NCI-H446 (cell line): ENCODE results near the gene ADGRB3.
A peak's percentile ranks its signal among the peaks of the same experiment; 100 is the strongest.
"Not testable (repeated sequence)": the region's sequence is repeated elsewhere in the genome, so short reads cannot be mapped to it uniquely, and the experiment has no call there.

ENCODE experiments used
- DNase-seq, 2 experiments: peaks; one replicate each; lab custom pipeline; 2025; lab: John Stamatoyannopoulos, UW

The ADGRB3 gene

DNA sequence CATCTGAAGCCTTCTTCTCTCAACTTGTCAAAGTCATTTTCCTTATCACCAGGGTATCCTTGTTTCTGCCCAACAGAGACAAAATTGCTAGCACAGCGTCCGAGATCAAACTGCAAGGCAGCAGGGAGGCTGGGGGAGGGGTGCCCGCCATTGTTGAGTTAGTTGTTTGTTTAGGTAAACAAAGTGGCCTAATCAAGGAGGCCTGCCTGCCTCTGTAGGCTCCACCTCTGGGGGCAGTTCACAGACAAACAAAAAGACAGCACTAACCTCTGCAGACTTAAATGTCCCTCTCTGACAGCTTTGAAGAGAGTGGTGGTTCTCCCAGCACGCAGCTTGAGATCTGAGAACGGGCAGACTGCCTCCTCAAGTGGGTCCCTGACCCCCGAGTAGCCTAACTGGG lies 155.0 kb downstream of the ADGRB3 start:
- DNase-seq: not testable (repeated sequence)

DNA sequence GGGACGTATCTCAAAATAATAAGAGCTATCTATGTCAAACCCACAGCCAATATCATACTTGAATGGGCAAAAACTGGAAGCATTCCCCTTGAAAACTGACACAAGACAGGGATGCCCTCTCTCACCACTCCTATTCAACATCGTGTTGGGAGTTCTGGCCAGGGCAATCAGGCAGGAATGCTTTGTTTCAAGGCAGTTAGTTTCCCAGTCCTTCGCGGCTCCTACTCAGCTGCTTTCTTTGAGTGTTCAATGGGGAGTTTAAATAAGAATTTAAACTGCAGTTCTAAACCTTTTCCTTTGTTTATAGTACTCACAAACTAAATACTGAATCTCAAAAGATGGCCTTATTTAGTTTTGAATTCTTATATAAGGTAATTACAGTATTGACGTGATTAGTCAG lies 179.9 kb downstream of the ADGRB3 start:
- DNase-seq: not testable (repeated sequence)

GRCh38 chr6:68826501-68826900 lies 191.4 kb downstream of the ADGRB3 start:
- DNase-seq: peak; percentile 38 to 65

GRCh38 chr6:68834551-68834950 lies 199.5 kb downstream of the ADGRB3 start:
- peak in 1 of 2 experiments; percentile 59 for DNase-seq

- DNase-seq: no peak
Measured at GRCh38 chr6:68838571-68838970, 203.5 kb downstream of the ADGRB3 start.

DNA sequence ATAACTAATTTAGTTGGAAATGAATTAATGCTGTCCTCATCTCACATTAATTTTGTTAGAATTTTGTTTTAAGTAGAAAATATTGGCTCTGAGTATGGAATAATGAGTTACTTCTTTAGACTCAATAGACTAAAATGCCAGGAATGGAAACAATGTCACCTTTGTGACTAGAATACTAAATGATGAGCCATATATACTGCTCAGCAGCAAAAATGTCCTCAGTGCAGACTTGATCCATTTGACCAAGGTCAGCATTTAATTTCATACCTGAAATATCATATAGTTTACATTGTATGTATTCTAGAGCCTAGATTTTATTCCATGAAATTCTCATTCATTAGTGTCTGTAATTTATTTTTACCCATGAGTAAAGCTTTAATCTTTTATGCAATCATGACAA lies 217.7 kb downstream of the ADGRB3 start:
- no peak for DNase-seq

- DNase-seq: no peak
Measured at GRCh38 chr6:68859233-68859632, 224.2 kb downstream of the ADGRB3 start.

DNA sequence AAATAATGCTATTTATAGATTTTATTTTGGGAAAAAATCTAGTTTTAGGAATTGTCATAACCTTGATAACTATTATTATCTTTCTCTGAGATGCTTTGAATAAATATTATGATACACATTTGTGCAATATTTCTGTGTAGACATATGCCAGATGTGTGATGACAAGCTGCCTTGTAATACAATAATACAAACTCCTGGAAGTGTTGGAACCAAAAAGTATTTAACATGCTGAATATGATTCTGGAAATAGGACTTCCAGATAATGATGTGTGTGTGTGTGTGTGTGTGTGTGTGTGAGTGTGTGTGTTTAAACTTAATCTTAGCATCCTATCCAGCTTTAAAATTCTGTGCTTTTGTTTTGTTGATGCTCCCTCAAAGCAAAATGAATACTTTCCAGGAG lies 233.6 kb downstream of the ADGRB3 start:
- no peak for DNase-seq

- no peak for DNase-seq
Measured at GRCh38 chr6:68873236-68873635, 238.2 kb downstream of the ADGRB3 start.

DNA sequence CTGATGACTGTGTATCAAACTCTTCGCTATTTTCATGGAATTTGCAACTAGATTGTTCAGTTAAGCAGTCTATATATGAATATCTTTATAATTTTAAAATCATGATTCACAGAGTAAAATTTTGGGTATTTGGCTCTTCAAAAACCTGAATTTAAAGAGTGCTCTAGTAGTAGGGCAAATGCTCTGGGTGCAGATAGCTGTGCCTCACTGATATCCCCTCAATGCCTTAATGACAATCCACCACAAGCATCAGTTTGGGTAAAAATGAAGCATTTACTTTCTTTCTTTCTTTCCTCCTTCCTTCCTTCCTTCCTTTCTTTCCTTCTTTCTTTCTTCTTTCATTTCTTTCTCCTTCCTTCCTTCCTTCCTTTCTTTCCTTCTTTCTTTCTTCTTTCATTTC lies 239.7 kb downstream of the ADGRB3 start:
- no peak for DNase-seq

DNA sequence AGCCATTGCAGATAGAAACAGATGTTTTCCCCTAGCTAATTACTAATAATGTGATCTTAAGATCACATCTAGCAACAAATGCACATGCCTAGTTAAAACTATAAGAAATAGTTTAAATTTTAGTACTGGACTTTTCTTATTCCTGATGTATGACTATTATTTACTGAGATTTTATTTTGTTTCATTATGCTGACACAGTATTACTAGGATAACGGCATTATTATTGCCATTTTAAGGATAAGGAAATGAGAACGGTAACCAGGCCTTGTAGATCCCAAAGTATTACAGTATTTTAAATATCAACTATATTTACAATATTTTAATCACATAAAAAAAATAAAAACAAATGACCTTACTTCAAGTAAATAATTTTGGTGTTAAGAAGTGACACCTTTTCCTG lies 240.3 kb downstream of the ADGRB3 start:
- DNase-seq: no peak

DNA sequence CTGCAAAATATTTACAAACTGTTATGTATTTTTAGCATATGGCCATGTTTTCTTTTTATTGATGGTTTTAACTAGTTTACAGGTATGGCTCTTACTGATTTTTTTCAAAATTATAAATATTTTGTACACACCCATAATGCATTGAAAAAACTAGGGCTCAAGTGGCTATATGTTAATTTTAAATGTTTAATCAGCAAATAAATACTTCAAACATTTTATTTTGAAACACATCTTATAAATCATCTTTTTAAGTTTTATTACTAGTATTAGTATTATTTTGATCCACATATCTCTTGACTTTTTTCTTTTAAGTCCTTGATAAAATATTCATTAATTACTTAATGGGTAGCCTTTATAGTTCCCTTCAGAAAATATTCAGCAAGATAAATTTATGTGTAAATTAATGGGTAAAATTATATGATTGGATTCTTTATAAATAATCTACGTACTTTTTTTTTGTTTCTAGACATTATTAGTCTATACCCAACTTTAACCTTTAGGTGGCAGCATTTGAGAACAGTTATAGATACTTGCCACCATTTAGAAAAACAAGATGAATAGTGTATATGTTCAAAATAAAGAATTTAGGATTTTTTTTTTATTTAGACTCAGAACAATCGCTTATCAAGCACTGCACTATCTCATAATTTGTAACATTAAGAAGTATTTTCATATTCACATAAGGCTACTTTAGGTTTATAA lies 241.9 kb downstream of the ADGRB3 start:
- no peak for DNase-seq

DNA sequence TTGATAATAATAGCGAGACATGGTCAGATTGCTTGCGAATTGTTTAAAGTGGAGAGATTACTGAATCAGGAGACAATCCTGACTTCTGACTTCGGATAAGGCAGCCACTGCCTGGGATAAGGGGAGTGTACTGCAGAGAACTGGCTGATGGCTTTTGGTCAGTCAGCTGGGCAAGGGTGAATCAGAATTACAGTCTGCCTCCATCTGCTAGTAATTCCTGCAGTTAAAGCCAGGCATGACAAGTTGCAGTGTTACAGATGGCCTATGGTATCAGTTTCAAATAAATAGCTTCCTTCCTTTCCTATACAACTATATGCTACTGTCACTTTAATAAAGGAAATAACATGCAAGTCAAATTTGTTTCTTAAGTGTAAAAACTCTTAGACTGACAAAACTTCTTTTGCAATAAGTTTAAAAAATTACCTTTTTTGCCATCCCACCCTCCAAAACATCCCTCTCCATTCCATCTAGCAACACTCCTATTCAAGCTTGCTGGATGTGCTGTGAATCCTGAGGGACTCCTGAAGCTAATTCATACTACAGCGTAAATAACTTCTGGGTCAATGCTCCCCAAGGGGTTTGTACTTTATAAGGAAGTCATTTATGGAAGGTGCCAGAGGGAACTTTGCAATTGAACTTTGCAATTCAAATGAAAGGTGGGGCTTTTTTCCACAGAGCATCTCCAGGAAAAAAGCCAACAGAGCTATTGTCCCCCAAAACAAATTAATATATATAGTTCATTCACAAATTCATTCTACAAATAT lies 245.2 kb downstream of the ADGRB3 start:
- peak in 1 of 2 experiments; percentile 7 for DNase-seq

DNA sequence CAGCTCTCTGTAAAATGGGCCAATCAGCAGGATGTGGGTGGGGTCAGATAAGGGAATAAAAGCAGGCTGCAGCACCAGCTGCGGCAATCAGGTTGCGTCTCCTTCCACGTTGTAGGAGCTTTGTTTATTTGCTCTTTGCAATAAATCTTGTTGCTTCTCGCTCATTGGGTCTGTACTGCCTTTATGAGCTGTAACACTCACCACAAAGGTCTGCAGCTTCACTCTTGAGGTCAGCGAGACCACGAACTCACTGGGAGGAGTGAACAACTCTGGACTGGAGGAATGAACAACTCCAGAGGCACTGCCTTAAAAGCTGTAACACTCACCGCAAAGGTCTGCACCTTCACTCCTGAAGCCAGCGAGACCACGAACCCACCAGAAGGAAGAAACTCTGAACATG lies 248.2 kb downstream of the ADGRB3 start:
- not testable (repeated sequence) for DNase-seq

- DNase-seq: no peak
Measured at GRCh38 chr6:68891419-68891818, 256.3 kb downstream of the ADGRB3 start.

DNA sequence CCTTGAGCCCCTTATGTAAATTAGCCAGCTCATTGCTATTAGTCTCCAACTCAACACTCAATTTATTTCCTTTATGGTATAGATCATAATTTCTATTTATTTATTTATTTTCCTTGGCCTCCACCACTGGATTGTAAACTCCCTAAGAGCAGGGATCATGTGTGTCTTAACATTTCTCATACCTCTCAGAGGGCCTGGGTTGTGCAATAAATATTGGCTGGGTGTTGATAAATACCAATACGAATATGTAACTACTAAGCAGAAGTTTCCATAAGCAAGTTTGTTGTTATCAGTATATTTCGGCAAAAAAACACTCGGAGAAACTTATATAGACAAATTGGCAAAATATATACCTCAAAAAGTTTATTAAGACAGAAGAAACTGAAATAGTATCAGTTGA lies 257.4 kb downstream of the ADGRB3 start:
- DNase-seq: no peak

- DNase-seq: no peak
Measured at GRCh38 chr6:68895929-68896328, 260.8 kb downstream of the ADGRB3 start.

DNA sequence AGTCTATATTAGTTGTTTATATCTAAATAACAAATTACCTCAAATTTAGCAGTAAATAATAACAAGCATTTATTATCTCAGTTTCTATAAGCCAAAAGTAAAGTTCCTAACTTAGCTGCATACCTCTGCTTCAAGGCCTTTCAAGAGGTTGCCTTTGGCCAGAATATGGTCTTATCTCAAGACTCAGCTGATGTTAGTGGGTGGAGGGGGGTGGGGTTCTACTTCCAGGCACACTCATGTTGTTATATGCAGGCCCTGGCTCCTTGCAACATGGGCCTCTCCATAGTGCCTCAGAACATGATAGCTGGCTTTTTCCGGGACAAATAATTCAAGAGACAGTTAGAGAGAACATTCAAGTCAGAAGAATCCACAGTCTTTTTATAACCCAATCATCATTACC lies 266.0 kb downstream of the ADGRB3 start:
- DNase-seq: no peak

GRCh38 chr6:68911334-68911733 lies 276.3 kb downstream of the ADGRB3 start:
- DNase-seq: no peak

DNA sequence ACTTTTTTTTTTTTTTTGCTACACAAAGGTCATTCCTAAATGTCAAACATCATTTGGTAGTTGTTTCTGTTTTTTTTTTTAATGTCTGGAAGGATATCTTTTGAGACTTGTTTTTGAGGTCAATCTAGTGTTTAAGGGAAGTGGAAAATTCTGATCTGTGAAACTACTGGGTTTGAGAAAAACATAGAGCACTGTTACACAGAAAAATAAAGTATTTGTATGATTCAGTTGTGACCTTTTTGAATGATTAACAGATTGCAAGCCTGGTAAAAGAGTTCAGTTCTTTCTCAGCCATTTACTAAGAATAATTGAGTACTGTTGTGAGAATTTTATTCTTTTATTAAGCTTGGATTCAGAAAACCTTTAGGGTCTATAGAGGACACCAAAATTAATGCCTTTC lies 276.7 kb downstream of the ADGRB3 start:
- no peak for DNase-seq

GRCh38 chr6:68912805-68913204 lies 277.7 kb downstream of the ADGRB3 start:
- not testable (repeated sequence) for DNase-seq

GRCh38 chr6:68915586-68915985 lies 280.5 kb downstream of the ADGRB3 start:
- DNase-seq: no peak

- no peak for DNase-seq
Measured at GRCh38 chr6:68919537-68919936, 284.5 kb downstream of the ADGRB3 start.

DNA sequence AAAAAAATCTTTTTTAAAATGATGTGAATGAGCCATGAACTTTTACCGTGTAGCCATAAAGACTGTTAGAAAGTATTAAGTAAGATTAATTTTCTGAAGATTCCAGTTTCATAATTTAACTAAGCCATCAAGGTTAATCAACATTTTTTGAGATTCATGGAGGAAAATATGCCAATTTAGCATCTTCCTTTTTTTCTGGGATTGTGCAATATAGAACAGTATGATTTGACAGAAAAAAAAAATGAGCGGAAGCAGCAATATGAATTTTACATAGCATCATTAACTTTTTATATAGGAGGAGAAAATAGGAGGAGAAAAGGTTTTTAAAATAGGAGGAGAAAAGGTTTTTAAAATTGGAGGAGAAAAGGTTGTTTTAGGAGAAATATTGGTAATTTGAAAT lies 306.3 kb downstream of the ADGRB3 start:
- DNase-seq: no peak
